Sigmoid colon (tissue), 4 donors: ENCODE results near the gene ZFHX3.

Experiments
- CTCF ChIP-seq, 4 experiments: fragments of 450-650 bp in 3 of 4; fragments of 200-600 bp in 1 of 4; IDR thresholded peaks; one replicate each; pipeline ENCODE4 v1.5.1; 2016 to 2019; ENCODE audit warnings: antibody characterized with exemption in 4 of 4, mild to moderate bottlenecking in 3 of 4, moderate library complexity in 2 of 4
- EP300 ChIP-seq, 4 donors: sonication (generic); formaldehyde crosslinking; IDR thresholded peaks; one replicate each; pipeline ENCODE4 v1.6.1; 2017; ENCODE audit warnings: antibody characterized with exemption in 4 of 4
- POLR2A ChIP-seq, 2 donors: fragments of 450-650 bp; IDR thresholded peaks; one replicate each; pipeline ENCODE4 v1.6.1; 2016; ENCODE audit warnings: antibody characterized with exemption in 2 of 2, mild to moderate bottlenecking in 2 of 2, moderate library complexity in 2 of 2

DNA sequence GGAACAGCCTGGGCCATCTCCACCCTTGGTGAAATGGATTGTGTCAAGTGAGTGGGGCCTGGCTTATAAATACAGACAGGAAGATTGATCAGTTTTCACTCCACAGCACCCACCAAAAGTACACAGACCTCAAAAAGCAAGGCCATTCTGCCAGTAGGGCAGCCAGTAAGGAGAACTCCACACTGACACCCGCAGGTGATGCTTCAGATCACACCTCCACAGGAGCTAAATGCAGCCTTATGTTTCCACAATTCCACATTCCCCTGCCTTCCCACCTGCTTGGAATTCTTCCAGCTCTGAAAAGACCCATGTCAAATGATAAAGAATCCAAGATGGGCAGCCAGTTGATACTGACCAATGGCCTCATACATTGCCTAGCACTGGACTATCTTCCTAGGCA, 191.1 kb downstream of the ZFHX3 start:
- no peak for TF ChIP-seq CTCF (IDR thresholded peaks at IDR 0.05)
- no peak for TF ChIP-seq EP300 (IDR thresholded peaks at IDR 0.05)
- no peak for TF ChIP-seq POLR2A (IDR thresholded peaks at IDR 0.05)
